Limb (tissue), 2 donors: ENCODE measurements around the gene SALL2.

Experiments used
- DNase-seq, 2 donors: peaks; one replicate each; pipeline ENCODE4 v3.0.0-alpha.2; 2016; ENCODE audit errors: extremely low spot score in 2 of 2

Gene SALL2

DNA sequence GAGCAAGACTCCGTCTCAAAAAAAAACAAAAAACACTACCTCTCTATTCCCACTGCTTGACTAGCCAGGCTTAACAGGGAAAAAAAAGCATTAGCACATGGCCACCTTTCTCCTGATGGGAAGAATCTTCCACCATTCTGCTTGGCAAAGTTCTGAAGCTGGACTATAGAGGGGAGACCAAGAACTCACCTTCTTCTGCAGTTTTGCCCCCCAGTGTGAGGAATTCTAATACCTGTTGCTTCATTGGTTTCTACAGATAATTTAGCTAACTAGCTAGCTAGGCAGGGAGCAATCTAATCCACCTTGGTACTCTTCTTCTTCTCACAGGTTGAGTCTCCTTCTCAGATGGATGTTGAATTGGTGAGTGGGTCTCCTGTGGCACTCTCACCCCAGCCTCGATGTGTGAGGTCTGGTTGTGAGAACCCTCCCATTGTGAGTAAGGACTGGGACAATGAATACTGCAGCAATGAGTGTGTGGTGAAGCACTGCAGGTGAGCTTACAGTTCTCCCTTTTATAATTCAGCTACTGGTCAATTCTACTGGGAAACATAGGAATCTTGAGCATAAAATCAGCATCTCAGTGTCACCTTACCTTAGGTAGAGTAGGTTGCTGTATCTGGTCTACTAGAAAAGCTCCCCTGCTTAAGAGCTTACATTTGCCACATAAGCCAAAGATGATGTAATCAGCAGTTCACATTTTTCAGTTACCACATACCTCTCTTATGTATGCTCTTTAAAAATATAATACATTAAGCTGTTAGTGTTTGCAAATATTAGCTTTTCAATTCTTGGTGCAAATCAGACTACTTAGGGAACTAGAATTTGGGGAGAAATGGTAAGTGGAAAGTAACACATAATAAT, 31.0 kb downstream of the SALL2 start:
- no peak for DNase-seq

DNA sequence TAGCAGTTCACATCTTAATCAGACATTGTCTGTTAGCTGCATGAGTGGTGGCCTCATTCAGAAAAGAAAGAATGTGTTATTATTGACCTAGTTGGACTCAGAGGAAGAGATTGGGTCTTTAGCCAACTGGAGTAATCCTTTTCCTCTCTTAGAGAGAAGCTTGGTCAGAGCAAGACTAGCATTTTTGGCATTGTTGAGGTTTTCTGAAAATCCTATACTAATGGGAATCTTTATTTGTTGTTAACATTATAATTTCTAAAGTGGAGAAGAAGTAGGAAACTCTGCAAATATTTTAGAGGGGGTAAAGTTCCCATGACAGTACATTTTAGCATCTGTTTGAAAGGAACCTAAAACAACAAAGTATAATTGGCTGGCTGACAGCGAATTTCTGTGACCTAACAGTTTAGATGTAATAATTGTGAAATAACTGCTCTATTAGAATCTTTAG, 39.5 kb downstream of the SALL2 start:
- no peak for DNase-seq

DNA sequence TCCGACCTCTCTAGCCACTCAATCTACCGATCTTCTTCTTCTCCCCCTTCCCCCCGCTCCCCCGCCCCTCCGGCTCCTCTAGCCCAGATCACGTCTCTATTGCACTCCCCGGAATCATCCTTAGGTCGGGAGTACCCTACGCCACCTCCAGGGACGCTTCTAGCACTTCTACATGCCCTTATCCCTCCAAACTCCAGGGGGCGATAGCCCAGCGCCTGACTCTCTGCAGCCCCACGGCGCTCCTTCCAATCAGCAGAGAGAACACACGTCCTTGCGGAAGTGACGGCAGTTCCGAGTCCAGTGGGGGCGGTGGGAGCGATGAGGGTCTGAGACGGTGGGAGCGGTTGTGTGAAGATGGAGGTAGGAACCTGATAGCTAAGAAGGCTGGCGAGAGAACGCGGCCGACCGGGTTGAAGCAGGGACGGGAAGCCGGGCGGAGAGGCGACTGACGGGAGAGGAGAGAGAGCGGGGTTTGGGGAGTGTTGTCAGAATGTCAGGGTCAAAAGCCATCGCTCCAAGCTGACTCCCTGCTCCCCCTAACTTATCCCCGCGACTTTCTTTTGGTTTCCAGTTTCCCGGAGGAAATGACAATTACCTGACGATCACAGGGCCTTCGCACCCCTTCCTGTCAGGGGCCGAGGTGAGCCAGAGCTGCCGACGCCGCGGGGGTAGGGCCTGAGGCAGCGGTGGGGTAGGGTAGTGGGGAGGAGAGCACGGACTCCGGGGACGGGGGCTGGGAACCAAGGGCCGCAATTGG, 49.0 kb downstream of the SALL2 start, which contains the start of the genes RAB2B and TOX4:
Gene RAB2B, minus strand, starts transcription at position 35 of the 757 bp plus-strand sequence. CDS start 87 bp downstream, outside the sequence.
Gene TOX4, plus strand, starts transcription at position 271 of the 757 bp plus-strand sequence. Its CDS starts 84 bp downstream, at position 355.
- DNase-seq = peak; percentile 98 to 99

DNA sequence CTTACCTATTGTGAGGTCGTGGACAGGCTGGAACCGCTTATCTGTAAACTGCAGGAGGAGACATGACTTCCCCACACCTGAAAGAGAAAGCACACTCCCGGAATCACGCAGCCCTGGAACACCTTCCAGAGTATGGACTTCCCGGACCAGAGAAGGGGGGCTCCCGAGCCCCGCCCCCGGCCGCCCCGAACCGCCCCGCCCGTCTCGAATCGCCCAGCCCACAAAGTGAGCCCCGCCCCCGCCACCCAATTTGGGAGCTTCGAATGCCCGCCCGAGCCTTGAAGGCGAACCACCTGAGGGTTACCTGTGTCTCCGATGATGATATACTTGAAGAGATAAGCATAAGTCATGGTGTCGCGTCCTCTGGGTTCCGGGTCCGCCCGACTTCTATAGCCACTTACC, 49.6 kb downstream of the SALL2 start:
- DNase-seq = peak in 1 of 2 donors; percentile 92

DNA sequence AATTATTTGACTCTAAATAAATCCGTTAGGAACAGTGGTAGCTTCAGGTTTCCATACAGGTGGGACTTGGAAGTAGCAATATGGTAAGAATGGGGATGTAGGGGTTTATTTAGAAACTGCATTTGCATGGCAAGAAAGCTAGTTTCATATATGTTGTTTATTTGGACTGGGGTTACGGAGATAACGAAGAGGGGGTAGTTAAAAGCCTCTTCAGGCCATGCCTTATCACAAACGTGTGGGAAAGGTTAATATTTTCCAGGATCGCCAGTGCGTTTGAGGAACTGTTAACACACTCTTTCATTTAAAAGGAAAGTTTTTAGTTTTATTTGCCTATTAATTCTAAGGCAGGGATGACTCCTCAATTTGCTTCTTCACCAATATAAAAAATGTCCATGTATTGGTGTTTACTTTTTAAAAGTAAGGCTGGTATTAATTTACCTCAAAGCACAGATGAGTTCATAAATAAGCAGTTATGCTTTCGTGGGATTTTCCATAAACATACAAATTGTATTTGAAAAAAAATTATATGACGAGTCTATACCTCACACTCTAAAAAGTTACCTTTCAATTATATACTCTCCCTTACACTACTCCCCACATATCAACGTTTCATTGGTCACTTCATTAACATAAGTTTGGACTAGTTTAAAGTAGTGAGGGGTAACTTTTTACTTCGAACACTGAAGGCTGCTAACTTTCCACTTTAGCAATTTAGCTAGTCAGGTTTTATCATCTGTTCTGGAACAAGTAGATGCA, 50.2 kb downstream of the SALL2 start:
- DNase-seq = no peak
